COLO668 (cell line): ENCODE data around the gene OSTN.
"Not testable (repeated sequence)": the region's sequence is repeated elsewhere in the genome, so short reads cannot be mapped to it uniquely, and the experiment has no call there.

Source experiments
- DNase-seq: peaks from one replicate; lab custom pipeline; 2025; ENCODE audit not compliant: unreplicated experiment; lab: John Stamatoyannopoulos, UW

Gene OSTN

GRCh38 chr3:191234216-191234615 lies 35.2 kb downstream of the OSTN start:
- no peak for DNase-seq

DNA sequence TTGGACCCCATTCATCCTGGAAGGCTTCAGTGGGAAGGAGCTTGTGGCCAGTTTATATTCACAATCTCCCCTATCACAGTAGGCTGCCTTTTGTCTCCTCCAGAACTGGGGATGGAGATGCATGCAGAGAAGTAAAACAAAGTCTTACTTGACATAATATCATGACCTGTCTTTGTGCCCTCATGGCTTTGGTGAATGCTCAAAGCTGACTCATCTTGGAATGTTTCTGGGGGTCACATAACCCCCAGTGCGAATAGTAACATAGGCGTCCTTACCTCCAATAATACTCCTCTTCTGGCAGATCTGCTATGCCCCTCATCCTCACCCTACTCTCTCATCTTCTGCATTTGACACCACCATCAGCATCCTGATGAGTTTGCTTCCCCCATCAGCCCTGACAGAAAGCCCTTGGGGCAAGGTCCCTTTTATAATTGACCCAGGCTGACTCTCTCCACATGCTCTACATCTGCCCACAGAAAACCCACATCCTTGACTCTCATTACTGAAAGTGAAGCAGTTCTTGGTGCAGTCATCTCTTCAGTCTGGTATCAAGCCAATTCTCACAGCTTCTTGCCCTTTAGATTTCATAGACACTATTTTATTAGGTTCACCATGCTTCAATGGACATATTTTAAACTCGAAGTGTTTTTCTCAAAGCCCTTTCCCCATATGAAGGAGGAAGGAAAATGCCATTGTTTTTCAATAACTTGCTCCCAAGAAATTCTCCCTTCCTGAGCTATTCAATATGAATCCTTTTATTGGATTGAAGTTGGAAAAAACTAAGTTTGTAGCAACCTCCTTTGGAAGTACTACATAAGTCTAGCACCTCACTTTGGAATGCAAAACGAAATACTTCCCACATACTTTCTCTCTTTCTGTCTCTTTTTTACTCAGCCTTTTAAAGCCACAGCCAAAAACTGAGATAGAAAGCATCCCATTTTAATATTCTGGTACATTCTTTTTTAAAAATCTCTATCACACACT lies 36.6 kb downstream of the OSTN start:
- no peak for DNase-seq

GRCh38 chr3:191236646-191237045 lies 37.6 kb downstream of the OSTN start:
- DNase-seq = no peak

GRCh38 chr3:191237047-191237882 lies 38.2 kb downstream of the OSTN start:
- no peak for DNase-seq

DNA sequence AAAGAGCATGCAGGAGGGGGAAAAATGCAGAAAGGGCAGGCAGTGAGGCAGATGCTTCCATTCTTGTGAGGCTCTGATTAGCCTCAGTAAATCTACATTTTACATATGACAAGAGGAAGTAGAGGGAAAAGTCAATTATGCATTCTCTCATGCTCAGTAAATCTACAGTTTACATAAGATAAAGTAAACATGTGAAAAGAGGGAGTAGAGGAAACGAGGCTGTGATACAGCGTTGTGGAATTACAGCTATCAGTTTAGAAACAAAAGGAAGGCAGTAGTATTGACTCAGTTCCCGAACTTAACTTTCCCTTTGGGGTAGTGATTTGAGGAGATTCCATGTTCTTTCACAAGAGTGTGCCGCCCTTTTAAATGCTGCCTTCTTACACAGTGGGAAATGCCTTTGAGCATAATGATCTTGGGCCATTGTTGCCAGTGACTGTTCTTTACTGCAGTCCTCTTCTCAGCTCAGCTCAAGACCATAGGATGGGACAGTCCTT lies 39.3 kb downstream of the OSTN start:
- DNase-seq = no peak

DNA sequence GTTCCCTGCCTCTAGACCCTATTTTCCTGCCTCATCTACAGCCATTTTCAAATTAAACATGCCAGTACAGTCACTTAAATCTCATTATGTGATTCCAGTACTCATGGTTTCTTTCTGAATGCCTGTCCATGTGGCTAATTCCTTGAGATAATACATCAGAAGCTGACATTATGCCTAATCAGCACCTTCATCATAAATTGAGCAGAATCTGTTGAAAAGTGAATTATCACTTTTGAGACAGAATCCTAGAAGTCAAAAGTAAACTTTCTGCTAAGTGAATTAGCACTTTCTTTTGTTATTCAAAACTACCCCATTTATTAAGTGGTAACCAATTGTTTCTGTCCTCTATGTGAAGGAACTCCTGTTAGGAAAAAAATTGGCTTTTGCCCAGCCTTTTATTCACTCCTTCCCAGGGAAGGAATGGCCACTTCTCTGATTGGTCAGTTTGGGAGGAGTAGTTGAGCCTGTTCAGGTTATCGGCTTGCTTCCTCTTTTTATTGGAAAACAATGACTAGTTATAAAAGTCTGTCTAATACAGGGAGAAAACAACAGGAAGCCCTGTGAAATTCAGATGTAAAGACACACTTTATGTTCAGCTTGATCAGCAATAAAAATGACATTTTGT lies 40.5 kb downstream of the OSTN start:
- DNase-seq = no peak

- no peak for DNase-seq
Observed at GRCh38 chr3:191240486-191240885, 41.4 kb downstream of the OSTN start.

GRCh38 chr3:191244242-191244867 lies 45.3 kb downstream of the OSTN start:
- DNase-seq = no peak

DNA sequence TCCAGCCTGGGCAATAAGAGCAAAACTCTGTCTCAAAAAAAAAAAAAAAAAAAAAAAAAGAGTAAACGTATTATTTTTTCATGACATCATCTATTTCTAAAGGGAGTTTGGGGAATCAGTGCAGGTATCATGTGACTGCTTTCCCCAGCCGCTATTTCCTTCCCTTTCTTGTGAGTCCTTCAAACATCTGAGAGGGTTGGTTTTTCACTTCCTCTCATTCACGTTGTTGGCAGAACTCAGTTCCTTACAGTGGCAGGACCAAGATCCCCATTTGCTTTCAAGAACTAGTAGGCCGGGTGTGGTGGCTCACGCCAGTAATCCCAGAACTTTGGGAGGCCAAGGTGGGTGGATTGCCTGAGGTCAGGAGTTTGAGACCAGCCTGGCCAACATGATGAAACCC lies 47.0 kb downstream of the OSTN start:
- DNase-seq = not testable (repeated sequence)

DNA sequence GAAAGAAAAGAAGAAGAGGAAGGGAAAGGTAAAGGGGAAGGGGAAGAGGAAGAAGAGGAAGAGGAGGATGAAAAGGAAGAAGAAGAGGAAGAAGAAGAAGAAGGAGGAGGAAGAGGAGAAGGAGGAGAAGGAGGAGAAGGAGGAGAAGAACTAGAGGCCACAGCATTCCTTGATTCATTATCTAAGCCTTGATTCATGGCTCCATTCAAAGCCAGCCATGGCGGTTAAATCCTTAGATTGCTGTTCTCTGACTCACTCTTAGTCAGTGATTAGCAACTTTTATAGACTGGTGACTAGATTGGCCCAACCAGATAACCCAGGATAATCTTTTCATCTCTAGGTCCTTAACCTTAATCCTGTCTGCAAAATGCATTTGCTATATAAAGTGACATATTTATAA lies 47.6 kb downstream of the OSTN start:
- no peak for DNase-seq

DNA sequence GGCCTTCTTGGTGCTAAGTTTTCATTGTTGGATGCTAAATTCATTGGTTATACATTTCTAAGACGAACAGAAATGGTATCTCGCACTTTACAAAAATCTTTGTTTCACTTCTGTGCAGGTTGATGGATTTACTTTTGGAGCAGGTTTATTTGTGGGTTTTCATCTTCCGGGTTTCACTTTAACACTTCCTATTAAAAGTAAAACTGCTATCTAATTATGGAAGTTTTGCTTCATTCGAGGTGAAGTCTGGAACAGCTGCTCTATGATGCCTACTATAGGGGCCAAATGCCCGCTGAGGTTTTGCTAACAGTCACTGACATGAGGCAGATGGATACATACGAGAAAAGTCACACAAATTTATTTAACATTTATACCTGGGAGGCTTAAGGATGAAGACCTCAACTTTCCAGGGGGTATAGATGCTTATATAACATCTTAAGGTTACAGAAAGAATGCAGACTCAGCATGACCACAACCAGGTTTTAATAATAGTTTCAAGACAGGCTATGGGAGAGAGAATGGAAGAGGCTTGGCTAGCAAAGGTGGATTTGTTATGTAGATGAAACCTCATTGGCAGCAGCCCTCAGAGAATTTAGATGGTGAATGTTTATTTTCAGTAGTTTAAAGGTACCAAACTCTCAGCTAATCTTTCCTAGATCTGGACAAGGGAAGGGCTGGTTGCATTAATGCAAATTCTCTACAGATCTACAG lies 54.2 kb downstream of the OSTN start:
- DNase-seq = no peak

GRCh38 chr3:191254098-191254873 lies 55.2 kb downstream of the OSTN start:
- DNase-seq = no peak

DNA sequence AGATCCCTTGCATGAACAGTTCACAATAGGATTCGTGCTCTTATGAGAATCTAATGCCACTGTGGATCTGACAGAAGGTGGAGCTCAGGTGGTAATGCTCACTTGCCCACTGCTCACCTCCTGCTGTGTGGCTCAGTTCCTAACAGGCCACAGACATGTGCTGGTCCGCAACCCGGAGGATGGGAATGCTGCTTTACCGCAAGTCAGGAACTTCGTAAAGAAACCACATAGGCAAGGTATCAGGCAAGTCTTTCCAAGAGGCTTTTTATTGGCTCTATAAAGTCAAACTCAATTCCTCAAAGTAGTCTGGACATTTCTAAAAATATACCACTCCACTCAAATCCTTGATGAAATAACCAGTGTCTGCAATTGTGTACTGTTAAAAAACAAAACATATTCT lies 56.1 kb downstream of the OSTN start:
- DNase-seq = no peak

DNA sequence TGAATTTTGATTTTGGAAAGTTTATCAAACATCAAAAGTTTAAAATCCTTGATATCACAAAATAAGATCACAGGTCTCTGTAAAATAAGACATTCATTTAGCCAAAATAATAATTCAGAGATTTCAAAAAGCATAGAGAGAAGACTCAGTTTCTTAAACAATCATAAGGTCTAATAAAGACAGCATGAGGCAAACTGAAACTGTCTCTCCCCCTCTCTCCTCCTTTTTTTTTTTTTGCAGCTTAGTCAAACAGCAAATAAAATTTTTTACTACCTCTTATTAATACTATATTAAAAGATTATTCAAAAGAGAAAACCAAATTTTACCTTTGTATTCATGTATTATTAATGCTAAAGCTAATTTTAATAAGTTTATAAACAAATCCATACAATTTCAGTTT lies 57.4 kb downstream of the OSTN start:
- DNase-seq = no peak

- DNase-seq = no peak
Observed at GRCh38 chr3:191257286-191257685, 58.2 kb downstream of the OSTN start.

- DNase-seq = no peak
Observed at GRCh38 chr3:191259486-191259885, 60.4 kb downstream of the OSTN start.

- no peak for DNase-seq
Observed at GRCh38 chr3:191260431-191261303, 61.6 kb downstream of the OSTN start.

- DNase-seq = no peak
Observed at GRCh38 chr3:191261304-191261638, 62.2 kb downstream of the OSTN start.

DNA sequence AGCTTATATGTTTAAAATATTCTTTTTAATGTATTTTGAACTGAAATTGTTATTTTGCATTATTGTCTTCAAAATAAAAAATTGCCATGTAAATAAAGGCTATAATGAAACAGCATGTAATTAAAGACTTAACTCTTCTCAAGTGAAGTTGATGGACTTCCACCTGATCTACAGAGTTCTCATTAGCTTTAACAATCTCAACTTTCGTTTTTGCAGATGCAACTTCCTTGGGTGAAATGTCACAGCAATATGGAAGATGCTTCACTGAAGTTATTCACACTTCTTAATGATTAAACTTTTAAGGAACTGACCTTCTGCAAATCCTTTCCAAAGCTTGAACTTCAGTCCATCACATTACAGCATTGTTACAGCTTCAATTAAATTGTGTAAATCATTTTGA lies 63.6 kb downstream of the OSTN start:
- DNase-seq = no peak
